DOHH2 (cell line): Measurements from ENCODE around the gene UBE4A.

ENCODE experiments used
- H3F3A ChIP-seq: fragments of 200-600 bp; sonication (generic), shearing (Covaris generic); 2 replicates; pipeline ENCODE4 v1.6.0; 2016; ENCODE audit warnings: antibody characterized with exemption, mild to moderate bottlenecking; ENCODE audit not compliant: control insufficient read depth, insufficient read depth
- H3K27ac ChIP-seq: fragments of 200-600 bp; sonication (generic); 2 replicates; pipeline ENCODE4 v1.5.1; 2014; ENCODE audit warnings: low read depth, mild to moderate bottlenecking, low read length, moderate library complexity
- H3K27me3 ChIP-seq: fragments of 200-600 bp; sonication (generic); 2 replicates; pipeline ENCODE4 v1.6.1; 2014; ENCODE audit warnings: mild to moderate bottlenecking, low read length, mixed read lengths; ENCODE audit not compliant: control insufficient read depth
- H3K36me3 ChIP-seq: fragments of 200-600 bp; sonication (generic); 2 replicates; pipeline ENCODE4 v1.6.1; 2014; ENCODE audit warnings: mild to moderate bottlenecking, low read length, moderate library complexity, mixed read lengths; ENCODE audit not compliant: control insufficient read depth
- H3K4me1 ChIP-seq: fragments of 200-600 bp; sonication (generic); 2 replicates; pipeline ENCODE4 v1.6.1; 2014; ENCODE audit warnings: mild to moderate bottlenecking, low read length, mixed read lengths; ENCODE audit not compliant: control insufficient read depth
- H3K4me2 ChIP-seq: fragments of 200-600 bp; sonication (generic); 2 replicates; pipeline ENCODE4 v1.6.0; 2014; ENCODE audit warnings: mild to moderate bottlenecking, low read length, moderate library complexity
- H3K4me3 ChIP-seq: fragments of 200-600 bp; sonication (generic); 2 replicates; pipeline ENCODE4 v1.5.1; 2014; ENCODE audit warnings: mild to moderate bottlenecking, low read length, mixed read lengths
- H3K79me2 ChIP-seq: fragments of 200-600 bp; sonication (generic); 2 replicates; pipeline ENCODE4 v1.6.1; 2014; ENCODE audit warnings: mild to moderate bottlenecking, low read length, mixed read lengths; ENCODE audit not compliant: control insufficient read depth
- H3K9me2 ChIP-seq: fragments of 200-600 bp; sonication (generic); replicated peaks from 2 replicates; pipeline ENCODE4 v1.6.1; 2014; ENCODE audit warnings: mild to moderate bottlenecking, low read length, mixed read lengths; ENCODE audit not compliant: control insufficient read depth
- H3K9me3 ChIP-seq: fragments of 200-600 bp; sonication (generic); 2 replicates; pipeline ENCODE4 v1.6.1; 2014; ENCODE audit warnings: antibody characterized with exemption, low read length, mixed read lengths; ENCODE audit not compliant: control insufficient read depth, insufficient read depth
- H4K20me1 ChIP-seq: fragments of 200-600 bp; sonication (generic); 2 replicates; pipeline ENCODE4 v1.6.0; 2014; ENCODE audit warnings: low read depth, mild to moderate bottlenecking, antibody characterized with exemption, low read length, moderate library complexity; ENCODE audit not compliant: control insufficient read depth, insufficient read depth
- EZH2phosphoT487 ChIP-seq: fragments of 200-600 bp; sonication (generic); IDR thresholded peaks from 2 replicates; pipeline ENCODE4 v1.6.1; 2017; ENCODE audit warnings: borderline replicate concordance, mild to moderate bottlenecking, antibody characterized with exemption, low read length, moderate library complexity, mixed read lengths
- TF ChIP-seq, protein P1 (sequence below): fragments of 200-600 bp; sonication (generic); IDR thresholded peaks from one replicate; pipeline ENCODE4 v1.5.1; 2014; ENCODE audit warnings: antibody characterized with exemption, mild to moderate bottlenecking, low read depth, low read length; ENCODE audit not compliant: poor library complexity, severe bottlenecking

Gene UBE4A

GRCh38 chr11:118338637-118339061 lies 20.8 kb upstream of the UBE4A start:
- Histone ChIP-seq H3K9me2 (no peaks in the 10 kb centered on the region), H3K79me2 (no peaks in the 10 kb centered on the region), H3K4me3 (no peak overlapping the region), H3K36me3 (no peaks in the 10 kb centered on the region), H3K4me1 (peaks cover 18% of the 10 kb centered on the region), H3K27ac (no peak overlapping the region), H4K20me1 (no peaks in the 10 kb centered on the region), H3F3A (peaks cover 3% of the 10 kb centered on the region; the same call in 1 of the 2 replicates), H3K9me3 (no peaks in the 10 kb centered on the region), H3K4me2 (peak overlapping the region; percentile 2; the same call in 1 of the 2 replicates), H3K27me3 (no peaks in the 10 kb centered on the region)
- TF ChIP-seq, protein P1, sequence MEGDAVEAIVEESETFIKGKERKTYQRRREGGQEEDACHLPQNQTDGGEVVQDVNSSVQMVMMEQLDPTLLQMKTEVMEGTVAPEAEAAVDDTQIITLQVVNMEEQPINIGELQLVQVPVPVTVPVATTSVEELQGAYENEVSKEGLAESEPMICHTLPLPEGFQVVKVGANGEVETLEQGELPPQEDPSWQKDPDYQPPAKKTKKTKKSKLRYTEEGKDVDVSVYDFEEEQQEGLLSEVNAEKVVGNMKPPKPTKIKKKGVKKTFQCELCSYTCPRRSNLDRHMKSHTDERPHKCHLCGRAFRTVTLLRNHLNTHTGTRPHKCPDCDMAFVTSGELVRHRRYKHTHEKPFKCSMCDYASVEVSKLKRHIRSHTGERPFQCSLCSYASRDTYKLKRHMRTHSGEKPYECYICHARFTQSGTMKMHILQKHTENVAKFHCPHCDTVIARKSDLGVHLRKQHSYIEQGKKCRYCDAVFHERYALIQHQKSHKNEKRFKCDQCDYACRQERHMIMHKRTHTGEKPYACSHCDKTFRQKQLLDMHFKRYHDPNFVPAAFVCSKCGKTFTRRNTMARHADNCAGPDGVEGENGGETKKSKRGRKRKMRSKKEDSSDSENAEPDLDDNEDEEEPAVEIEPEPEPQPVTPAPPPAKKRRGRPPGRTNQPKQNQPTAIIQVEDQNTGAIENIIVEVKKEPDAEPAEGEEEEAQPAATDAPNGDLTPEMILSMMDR = no peak
- no peak for TF ChIP-seq EZH2phosphoT487

- Histone ChIP-seq H4K20me1 (no peaks in the 10 kb centered on the region), H3K27me3 (no peaks in the 10 kb centered on the region), H3K4me3 (no peak overlapping the region), H3K27ac (no peak overlapping the region), H3K9me2 (no peaks in the 10 kb centered on the region), H3K4me1 (peaks cover 18% of the 10 kb centered on the region), H3K9me3 (no peaks in the 10 kb centered on the region), H3K4me2 (no peak overlapping the region), H3F3A (peaks cover 3% of the 10 kb centered on the region; the same call in 1 of the 2 replicates), H3K36me3 (no peaks in the 10 kb centered on the region), H3K79me2 (no peaks in the 10 kb centered on the region)
- TF ChIP-seq, protein P1 = no peak
Measured at GRCh38 chr11:118339281-118339961, 20.0 kb upstream of the UBE4A start.

- Histone ChIP-seq H4K20me1 (no peaks in the 10 kb centered on the region), H3K27ac (no peak overlapping the region), H3F3A (no peaks in the 10 kb centered on the region), H3K9me2 (no peaks in the 10 kb centered on the region), H3K9me3 (no peaks in the 10 kb centered on the region), H3K27me3 (no peaks in the 10 kb centered on the region), H3K4me3 (no peak overlapping the region), H3K79me2 (no peaks in the 10 kb centered on the region), H3K36me3 (no peaks in the 10 kb centered on the region), H3K4me1 (peaks cover 20% of the 10 kb centered on the region), H3K4me2 (no peak overlapping the region)
- no peak for TF ChIP-seq EZH2phosphoT487
- TF ChIP-seq, protein P1 = no peak
Measured at GRCh38 chr11:118340449-118340848, 19.0 kb upstream of the UBE4A start.
